Measurements from ENCODE around the gene STXBP6.

Gene STXBP6

DNA sequence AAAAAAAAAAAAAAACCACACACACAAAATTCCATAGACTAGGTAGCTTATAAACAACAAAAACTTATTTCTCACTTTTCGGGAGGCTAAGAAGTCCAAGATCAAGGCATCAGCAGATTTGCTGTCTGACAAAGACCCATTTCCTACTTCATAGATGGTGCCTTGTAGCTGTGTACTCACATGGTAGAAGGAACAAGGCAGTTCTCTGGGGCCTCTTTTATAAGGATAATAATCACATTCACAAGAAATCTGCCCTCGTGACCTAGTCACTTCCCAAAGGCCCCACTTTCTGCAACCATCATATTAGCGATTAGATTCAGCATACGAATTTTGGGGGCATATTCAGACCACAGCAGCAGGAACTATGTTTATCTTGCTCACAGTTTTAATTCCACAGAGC, 54.9 kb downstream of the STXBP6 start:
- TF ChIP-seq ZFX (IDR thresholded peaks at IDR 0.05), result no peak
- no peak for TF ChIP-seq CTCF (conservative IDR thresholded peaks at IDR 0.05)
- H3K27ac ChIP-seq, result no peak overlapping the region

DNA sequence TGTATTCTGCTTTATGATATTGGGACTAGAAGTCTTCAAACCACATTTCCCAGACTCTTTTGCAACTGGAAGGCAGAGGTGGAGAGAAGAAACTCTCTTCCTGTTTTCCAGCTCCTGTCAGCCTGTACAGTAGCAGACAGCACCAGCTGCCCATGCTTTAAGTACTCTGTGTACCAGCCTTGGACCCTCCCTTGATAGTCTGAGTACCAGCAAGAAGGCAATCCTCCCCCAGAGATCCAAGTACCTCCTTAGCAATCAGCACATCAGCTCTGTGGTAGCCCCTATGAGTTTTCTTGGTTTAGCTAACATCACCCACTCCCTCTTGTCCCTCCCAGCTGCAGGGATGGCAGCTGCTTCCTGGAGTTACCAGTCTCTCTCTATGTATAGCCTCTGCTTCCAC, 56.3 kb downstream of the STXBP6 start:
- H3K27ac ChIP-seq, result no peak overlapping the region
- no peak for TF ChIP-seq ZFX (IDR thresholded peaks at IDR 0.05)
- no peak for TF ChIP-seq CTCF (conservative IDR thresholded peaks at IDR 0.05)

DNA sequence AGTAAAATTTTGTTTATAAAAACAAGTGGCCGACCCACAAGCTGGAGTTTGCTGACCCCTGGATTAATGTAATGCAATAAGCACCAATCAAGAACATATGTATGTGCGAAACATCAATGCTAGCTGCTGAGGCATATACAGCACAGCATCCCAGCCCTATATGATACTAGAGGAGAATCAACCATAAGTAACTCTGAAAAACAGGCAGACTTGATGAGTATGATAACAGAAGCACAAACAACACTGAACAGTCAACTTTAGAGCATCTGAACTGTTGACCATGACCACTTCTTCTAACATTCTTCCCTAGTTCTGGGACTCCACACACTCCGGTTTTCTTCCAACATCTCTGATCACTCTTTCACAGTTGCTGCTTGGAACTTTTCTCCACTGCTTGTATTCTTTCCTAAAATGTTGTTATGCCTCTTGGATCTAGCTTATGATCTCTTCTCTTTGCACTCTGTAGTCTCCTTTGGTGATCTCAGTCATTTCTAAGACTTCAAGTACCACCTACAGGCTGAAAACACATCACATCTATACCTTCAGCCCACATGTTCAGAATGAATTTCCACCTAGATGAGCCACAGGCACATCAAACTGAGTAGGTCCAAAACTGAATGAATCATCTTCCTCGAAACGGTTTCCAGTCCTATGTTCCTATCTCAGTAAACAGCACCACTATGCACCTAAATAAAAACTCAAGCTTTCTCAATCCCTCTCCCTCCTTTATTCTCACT, 57.2 kb downstream of the STXBP6 start:
- no peak overlapping the region for H3K27ac ChIP-seq
- TF ChIP-seq CTCF (conservative IDR thresholded peaks at IDR 0.05), result no peak
- no peak for TF ChIP-seq ZFX (IDR thresholded peaks at IDR 0.05)

GRCh38 chr14:24991821-24992220, 58.1 kb downstream of the STXBP6 start:
- TF ChIP-seq CTCF (conservative IDR thresholded peaks at IDR 0.05) (no peak), ZFX (IDR thresholded peaks at IDR 0.05) (no peak)
- no peak overlapping the region for H3K27ac ChIP-seq

GRCh38 chr14:24991288-24991687, 58.7 kb downstream of the STXBP6 start:
- TF ChIP-seq ZFX (IDR thresholded peaks at IDR 0.05) (no peak), CTCF (conservative IDR thresholded peaks at IDR 0.05) (no peak)

GRCh38 chr14:24990773-24991172, 59.2 kb downstream of the STXBP6 start:
- TF ChIP-seq ZFX (IDR thresholded peaks at IDR 0.05) (no peak), CTCF (conservative IDR thresholded peaks at IDR 0.05) (no peak)
- H3K27ac ChIP-seq, result no peak overlapping the region

More at GRCh38 chr14:24991288-24991687, 58.7 kb downstream of the STXBP6 start:
- H3K27ac ChIP-seq, result no peak overlapping the region

DNA sequence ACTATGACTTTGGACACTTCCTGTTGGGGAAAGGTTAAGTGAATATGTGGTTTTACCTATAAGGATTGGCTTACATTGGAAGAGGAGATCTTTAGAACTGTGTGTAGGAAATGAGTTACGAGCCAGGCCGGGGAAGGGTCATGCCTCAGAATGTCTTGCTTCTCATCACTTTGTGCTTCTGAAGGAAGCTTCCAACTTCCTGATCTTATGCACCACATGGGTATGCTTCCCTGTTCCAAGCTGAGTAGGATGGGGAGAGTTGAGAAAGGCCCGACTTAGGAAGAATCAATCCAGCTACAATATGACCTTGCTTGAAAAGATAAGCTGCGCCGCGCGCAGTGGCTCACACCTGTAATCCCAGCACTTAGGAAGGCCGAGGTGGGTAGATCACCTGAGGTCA, 59.9 kb downstream of the STXBP6 start:
- no peak overlapping the region for H3K27ac ChIP-seq
- TF ChIP-seq ZFX (IDR thresholded peaks at IDR 0.05) (no peak), CTCF (conservative IDR thresholded peaks at IDR 0.05) (no peak)

Measured in C4-2B (cell line).